ENCODE results near the gene CIB1. TPM values are rescaled to one million over a fixed set of nuclear protein-coding genes. Genes with fewer than 3 reads are reported as not detected.
A peak's percentile ranks its signal among the peaks of the same experiment; 100 is the strongest.
"Not testable (repeated sequence)": the region's sequence is repeated elsewhere in the genome, so short reads cannot be mapped to it uniquely, and the experiment has no call there.

The CIB1 gene
- total RNA-seq = 100 to 1,000 TPM in 1 of 2 experiments, 10 to 100 TPM in 1; 92.4 to 102 TPM

DNA sequence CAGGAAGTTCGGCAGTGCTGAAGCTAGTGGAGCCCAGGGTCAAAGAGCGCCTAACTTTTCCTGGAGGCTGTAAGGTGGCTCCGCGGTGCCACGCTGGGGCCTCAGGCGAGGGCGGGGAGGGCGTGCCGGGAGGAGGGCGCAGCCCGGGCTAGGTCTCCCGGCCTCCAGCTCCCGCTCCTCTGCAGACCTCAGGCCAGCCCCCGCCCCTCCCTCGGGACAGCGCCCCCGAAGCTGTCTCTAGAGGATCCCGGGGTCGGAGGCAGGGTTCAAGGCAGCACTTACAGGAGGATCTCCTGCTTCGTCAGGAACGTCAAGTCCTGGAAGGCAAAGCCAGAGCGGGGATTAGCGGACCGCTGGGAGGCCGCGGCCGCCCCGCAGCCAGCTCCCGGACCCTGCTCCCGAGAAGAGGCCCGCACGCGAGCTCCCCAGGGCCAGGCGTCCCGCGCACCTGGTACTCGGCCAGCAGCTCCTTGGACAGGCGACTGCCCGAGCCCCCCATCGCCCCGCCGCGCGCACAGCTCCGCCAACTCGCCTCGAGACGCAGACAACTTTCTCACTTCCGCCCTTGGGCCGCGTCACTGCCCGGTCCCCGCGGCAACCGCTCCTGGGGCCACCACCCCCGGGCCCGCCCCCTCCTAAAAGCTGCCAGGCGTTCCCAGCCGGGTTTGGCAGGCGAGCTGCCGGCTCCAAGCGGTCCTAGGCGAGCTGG lies at the start of gene CIB1:
Gene CIB1 (minus strand): TSS at position 555 of the 709 bp plus-strand sequence. CDS start 56 bp downstream, at position 499.
- Mint-ChIP-seq H3K36me3 (ENCODE audit: low read depth) (peaks cover 43% of the 10 kb centered on the region), H3K4me1 (ENCODE audit: low read depth) (peaks cover 56% of the 10 kb centered on the region), H3K27ac (peak within 1 kb of the TSS; percentile 93), H3K4me3 (peak within 1 kb of the TSS; percentile 92), H3K9me3 (ENCODE audit: insufficient read depth) (no peaks in the 10 kb centered on the region), H3K27me3 (ENCODE audit: low read depth) (no peaks in the 10 kb centered on the region)
- DNase-seq (peak; percentile 97), ATAC-seq (peak; percentile 85)
- ChIA-PET POLR2A (interaction anchor here (0.6 to 4.7 kb wide), 18 partner anchors 10 to 727 kb away, joined by 3 to 35 read pairs (median 4); partner anchors contain the start of genes AP3S2, HDDC3, IDH2 and IQGAP1), CTCF (interaction anchor here (1.0 to 4.0 kb wide), 11 partner anchors 12 to 493 kb away, joined by 3 to 17 read pairs (median 3); partner anchors contain the start of genes IDH2, NGRN, SEMA4B and TTLL13)

DNA sequence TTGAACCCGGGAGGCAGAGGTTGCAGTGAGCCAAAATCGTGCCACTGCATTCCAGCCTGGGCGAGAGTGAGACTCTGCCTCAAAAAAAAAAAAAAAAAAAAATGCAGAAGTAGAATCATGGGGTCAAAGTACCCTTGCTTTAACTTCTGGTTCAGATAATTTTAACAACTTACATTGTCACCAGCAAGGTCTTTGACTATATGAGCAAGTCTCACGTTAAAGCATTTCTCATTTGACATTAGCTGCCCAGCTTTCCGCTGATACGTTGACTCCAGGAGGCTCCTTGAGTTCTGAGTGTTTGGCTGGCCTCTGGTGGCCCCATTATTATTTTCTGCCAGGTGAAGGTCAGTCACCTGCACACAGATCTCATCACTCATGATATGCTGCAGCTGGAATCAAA lies 47.9 kb upstream of the CIB1 start:
- H3K27me3 Mint-ChIP-seq (ENCODE audit: low read depth); H3K36me3 Mint-ChIP-seq (ENCODE audit: low read depth); CTCF ChIA-PET; DNase-seq; H3K4me1 Mint-ChIP-seq (ENCODE audit: low read depth); H3K4me3 Mint-ChIP-seq; ATAC-seq; H3K9me3 Mint-ChIP-seq (ENCODE audit: insufficient read depth); POLR2A ChIA-PET; H3K27ac Mint-ChIP-seq: not testable (repeated sequence)

DNA sequence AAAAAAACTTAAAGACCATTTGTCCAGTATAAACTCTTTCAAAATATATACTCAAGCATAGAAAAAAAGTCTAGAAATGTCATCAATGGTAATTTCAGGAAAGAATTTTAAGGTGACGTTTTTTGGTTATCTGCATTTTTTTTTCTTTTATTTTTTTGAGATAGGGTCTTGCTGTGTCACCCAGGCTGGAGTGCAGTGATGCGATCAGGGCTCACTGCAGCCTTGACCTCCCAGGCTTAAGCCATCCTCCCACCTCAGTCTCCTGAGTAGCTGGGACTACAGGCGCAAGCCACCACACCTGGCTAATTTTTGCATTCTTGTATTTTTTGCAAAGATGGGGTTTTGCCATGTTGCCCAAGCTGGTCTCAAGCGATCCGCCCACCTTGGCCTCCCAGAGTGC lies 47.0 kb upstream of the CIB1 start:
- H3K4me3 Mint-ChIP-seq; H3K4me1 Mint-ChIP-seq (ENCODE audit: low read depth); H3K36me3 Mint-ChIP-seq (ENCODE audit: low read depth); POLR2A ChIA-PET; H3K9me3 Mint-ChIP-seq (ENCODE audit: insufficient read depth); H3K27me3 Mint-ChIP-seq (ENCODE audit: low read depth); H3K27ac Mint-ChIP-seq; DNase-seq; ATAC-seq: not testable (repeated sequence)
- CTCF ChIA-PET = interaction anchor here (0.7 to 1.5 kb wide), 2 partner anchors 12 to 19 kb away, joined by 3 to 4 read pairs; no protein-coding TSS in a partner anchor

DNA sequence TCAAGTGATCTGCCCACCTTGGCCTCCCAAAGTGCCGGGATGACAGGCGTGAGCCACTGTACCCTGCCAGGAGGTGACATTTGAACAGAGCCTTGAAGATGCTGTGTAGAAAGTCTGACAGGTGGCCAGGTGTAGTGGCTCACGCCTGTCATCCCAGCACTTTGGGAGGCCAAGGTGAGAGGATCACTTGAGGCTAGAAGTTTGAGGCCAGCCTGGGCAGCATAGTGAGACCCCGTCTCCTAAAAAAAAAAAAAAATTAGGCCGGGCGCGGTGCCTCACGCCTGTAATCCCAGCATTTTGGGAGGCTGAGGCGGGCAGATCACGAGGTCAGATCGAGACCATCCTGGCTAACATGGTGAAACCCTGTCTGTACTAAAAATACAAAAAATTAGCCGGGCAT lies 44.7 kb upstream of the CIB1 start:
- DNase-seq; ATAC-seq; H3K27ac Mint-ChIP-seq; CTCF ChIA-PET; H3K9me3 Mint-ChIP-seq (ENCODE audit: insufficient read depth); H3K4me1 Mint-ChIP-seq (ENCODE audit: low read depth); POLR2A ChIA-PET; H3K4me3 Mint-ChIP-seq; H3K27me3 Mint-ChIP-seq (ENCODE audit: low read depth): not testable (repeated sequence)
- peaks cover 13% of the 10 kb centered on the region for H3K36me3 Mint-ChIP-seq (ENCODE audit: low read depth)

DNA sequence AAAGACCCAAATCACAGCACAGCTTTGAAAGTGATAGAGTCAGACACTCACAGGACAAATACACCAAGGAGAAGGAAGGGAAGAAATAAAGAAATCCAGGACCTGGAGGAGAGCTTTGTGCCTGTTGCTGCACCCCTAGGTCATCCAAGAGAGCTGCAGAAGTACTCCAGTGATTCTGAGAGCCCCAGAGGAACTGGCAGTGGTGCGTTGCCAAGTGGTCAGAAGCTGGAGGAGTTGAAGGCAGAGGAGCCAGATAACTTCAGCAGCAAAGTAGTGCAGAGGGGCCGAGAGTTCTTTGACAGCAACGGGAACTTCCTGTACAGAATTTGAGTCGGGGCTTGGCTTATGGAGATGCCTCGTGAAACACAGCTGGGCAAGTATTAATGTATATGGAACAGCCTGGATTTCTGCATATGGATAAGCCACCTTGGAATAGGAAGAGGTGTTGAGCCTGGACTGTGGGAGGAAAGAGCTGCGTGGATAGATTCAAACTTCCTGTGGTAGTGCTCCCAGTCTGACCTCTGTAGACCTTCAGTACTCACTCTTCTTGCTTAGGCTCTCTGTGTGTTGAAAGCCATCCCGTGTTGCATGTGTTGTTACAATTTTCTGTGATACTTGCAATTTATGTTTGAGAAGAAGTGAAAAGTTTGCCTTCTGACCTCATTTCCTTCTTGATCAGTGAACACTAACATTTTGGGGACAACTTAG lies 37.9 kb upstream of the CIB1 start:
- H3K27me3 Mint-ChIP-seq (ENCODE audit: low read depth) = no peaks in the 10 kb centered on the region
- ChIA-PET CTCF (interaction anchor here (1.8 kb wide), 1 partner anchor 15 kb away, joined by 7 read pairs; no protein-coding TSS in a partner anchor), POLR2A (no interaction called here)
- ATAC-seq (no peak), DNase-seq (no peak)
- H3K4me3 Mint-ChIP-seq = no peak overlapping the region
- peak overlapping the region; percentile 39 for H3K27ac Mint-ChIP-seq
- H3K36me3 Mint-ChIP-seq (ENCODE audit: low read depth) = peaks cover 61% of the 10 kb centered on the region
- H3K9me3 Mint-ChIP-seq (ENCODE audit: insufficient read depth) = no peaks in the 10 kb centered on the region
- H3K4me1 Mint-ChIP-seq (ENCODE audit: low read depth) = peaks cover 42% of the 10 kb centered on the region

DNA sequence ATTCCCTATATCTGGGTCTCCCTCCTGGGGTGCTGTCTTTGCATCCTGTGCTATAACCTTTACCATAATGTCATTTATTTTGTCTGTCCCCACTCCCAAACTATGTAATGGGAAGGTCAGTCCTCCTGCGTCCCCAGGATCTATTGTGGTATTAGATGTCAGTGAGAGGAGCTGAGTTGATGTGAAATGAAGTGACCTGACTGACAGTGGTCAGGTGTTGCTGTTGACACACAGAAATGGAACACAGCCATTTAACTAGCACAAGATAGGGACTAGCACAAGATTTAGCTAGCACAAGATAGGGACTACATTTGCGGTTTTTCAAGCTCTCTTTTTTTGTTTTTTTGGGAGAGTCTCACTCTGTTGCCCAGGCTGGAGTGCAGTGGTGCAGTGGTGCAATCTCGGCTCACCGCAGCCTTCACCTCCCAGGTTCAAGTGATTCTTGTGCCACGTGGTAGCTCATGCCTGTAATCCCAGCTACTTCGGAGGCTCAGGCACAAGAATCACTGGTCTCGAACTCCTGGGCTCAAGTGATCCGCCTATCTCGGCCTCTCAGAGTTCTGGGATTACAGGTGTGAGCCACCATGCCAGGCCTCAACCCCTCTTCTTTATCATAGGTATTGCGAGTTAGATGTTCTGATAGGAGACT lies 36.9 kb upstream of the CIB1 start:
- CTCF ChIA-PET = interaction anchor here (1.4 to 1.8 kb wide), 2 partner anchors 16 to 31 kb away, joined by 5 to 7 read pairs; no protein-coding TSS in a partner anchor
- Mint-ChIP-seq H3K27ac (peak overlapping the region; percentile 1), H3K9me3 (ENCODE audit: insufficient read depth) (no peaks in the 10 kb centered on the region), H3K4me1 (ENCODE audit: low read depth) (peaks cover 43% of the 10 kb centered on the region), H3K4me3 (no peak overlapping the region), H3K36me3 (ENCODE audit: low read depth) (peaks cover 59% of the 10 kb centered on the region), H3K27me3 (ENCODE audit: low read depth) (no peaks in the 10 kb centered on the region)
- DNase-seq (no peak), ATAC-seq (no peak)
- POLR2A ChIA-PET = no interaction called here

DNA sequence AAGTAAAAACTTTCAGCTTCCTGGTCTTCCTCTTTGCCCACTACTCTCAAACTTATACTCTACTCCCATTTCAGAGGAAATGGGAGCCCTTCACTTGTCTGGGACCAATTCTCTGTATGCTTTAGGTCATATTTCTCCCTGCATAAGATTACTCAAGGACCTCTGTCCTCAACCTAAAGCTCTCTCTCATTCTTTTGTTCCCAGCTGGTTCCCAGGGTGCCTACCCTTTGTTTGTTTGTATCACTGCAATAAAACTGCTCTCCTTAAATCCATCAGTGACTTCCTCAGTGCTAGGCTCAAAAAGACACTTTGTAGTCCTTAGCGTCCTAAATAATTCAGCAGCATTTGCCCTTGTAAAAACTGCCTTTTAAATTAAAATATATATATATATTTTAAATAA lies 34.7 kb upstream of the CIB1 start:
- no peaks in the 10 kb centered on the region for H3K27me3 Mint-ChIP-seq (ENCODE audit: low read depth)
- H3K27ac Mint-ChIP-seq = peak overlapping the region; percentile 18
- peaks cover 58% of the 10 kb centered on the region for H3K4me1 Mint-ChIP-seq (ENCODE audit: low read depth)
- H3K36me3 Mint-ChIP-seq (ENCODE audit: low read depth) = peaks cover 50% of the 10 kb centered on the region
- no peaks in the 10 kb centered on the region for H3K9me3 Mint-ChIP-seq (ENCODE audit: insufficient read depth)
- H3K4me3 Mint-ChIP-seq = peak overlapping the region; percentile 49
- no peak for DNase-seq
- no peak for ATAC-seq
- CTCF ChIA-PET = interaction anchor here (1.2 to 1.6 kb wide), 3 partner anchors 24 to 125 kb away, joined by 3 to 8 read pairs (median 4); no protein-coding TSS in a partner anchor
- POLR2A ChIA-PET = interaction anchor here (0.6 to 1.2 kb wide), 2 partner anchors 34 to 192 kb away, joined by 3 to 4 read pairs; partner anchors contain the start of genes CIB1 and GDPGP1

DNA sequence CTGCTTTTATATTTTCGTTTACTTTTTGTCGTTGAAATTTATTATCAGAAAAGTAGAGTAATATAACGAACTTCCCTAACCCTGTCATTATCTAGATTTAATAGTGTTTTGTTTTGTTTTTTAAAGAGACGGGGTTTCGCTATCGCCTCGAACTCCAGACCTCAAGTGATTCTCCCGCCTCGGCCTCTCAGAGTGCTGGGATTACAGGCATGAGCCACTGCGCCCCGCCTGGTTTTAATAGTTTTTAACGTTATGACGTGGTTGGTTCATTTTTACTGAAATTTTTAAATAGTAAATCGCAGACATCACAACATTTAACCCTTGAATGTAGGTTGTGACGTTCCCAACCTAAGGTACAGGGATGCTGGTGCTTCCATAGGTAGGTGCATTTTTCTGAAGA lies 32.7 kb upstream of the CIB1 start:
- peak overlapping the region; percentile 96 for H3K4me3 Mint-ChIP-seq
- POLR2A ChIA-PET = interaction anchor here (1.2 to 1.8 kb wide), 3 partner anchors 17 to 121 kb away, joined by 5 to 35 read pairs (median 11); partner anchors contain the start of genes CIB1, GDPGP1, IQGAP1 and TTLL13
- peak overlapping the region; percentile 98 for H3K27ac Mint-ChIP-seq
- H3K36me3 Mint-ChIP-seq (ENCODE audit: low read depth) = peaks cover 37% of the 10 kb centered on the region
- peaks cover 51% of the 10 kb centered on the region for H3K4me1 Mint-ChIP-seq (ENCODE audit: low read depth)
- DNase-seq = peak; percentile 39
- H3K9me3 Mint-ChIP-seq (ENCODE audit: insufficient read depth) = no peaks in the 10 kb centered on the region
- CTCF ChIA-PET = interaction anchor here (1.2 to 1.8 kb wide), 3 partner anchors 27 to 124 kb away, joined by 3 to 6 read pairs (median 6); no protein-coding TSS in a partner anchor
- H3K27me3 Mint-ChIP-seq (ENCODE audit: low read depth) = no peaks in the 10 kb centered on the region
- no peak for ATAC-seq

DNA sequence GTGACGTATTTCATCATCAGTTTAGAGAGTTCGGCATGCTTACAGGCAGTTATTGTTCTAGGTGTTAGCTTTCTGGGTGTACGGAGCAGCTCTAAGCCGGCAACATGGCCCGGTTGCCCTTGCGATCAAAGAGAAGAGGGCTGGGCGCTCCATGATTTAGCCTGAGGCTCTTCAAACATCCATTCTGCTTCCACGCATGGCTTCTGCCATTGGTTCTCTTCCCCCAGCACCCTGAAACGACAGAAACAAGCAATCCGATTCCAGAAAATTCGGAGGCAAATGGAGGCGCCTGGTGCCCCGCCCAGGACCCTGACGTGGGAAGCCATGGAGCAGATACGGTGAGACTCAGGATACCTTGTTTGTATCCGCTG lies 32.3 kb upstream of the CIB1 start:
- DNase-seq = peak; percentile 69
- Mint-ChIP-seq H3K4me1 (ENCODE audit: low read depth) (peaks cover 47% of the 10 kb centered on the region), H3K27ac (peak overlapping the region; percentile 98), H3K4me3 (peak overlapping the region; percentile 96), H3K9me3 (ENCODE audit: insufficient read depth) (no peaks in the 10 kb centered on the region), H3K27me3 (ENCODE audit: low read depth) (no peaks in the 10 kb centered on the region), H3K36me3 (ENCODE audit: low read depth) (peaks cover 33% of the 10 kb centered on the region)
- POLR2A ChIA-PET = interaction anchor here (0.8 to 1.8 kb wide), 6 partner anchors 17 to 665 kb away, joined by 3 to 35 read pairs (median 4); partner anchors contain the start of genes CIB1, GDPGP1, IQGAP1 and TTLL13
- ATAC-seq = peak; percentile 43
- CTCF ChIA-PET = interaction anchor here (0.7 to 1.8 kb wide), 5 partner anchors 27 to 123 kb away, joined by 3 to 6 read pairs (median 3); partner anchors contain the start of genes CIB1 and GDPGP1

DNA sequence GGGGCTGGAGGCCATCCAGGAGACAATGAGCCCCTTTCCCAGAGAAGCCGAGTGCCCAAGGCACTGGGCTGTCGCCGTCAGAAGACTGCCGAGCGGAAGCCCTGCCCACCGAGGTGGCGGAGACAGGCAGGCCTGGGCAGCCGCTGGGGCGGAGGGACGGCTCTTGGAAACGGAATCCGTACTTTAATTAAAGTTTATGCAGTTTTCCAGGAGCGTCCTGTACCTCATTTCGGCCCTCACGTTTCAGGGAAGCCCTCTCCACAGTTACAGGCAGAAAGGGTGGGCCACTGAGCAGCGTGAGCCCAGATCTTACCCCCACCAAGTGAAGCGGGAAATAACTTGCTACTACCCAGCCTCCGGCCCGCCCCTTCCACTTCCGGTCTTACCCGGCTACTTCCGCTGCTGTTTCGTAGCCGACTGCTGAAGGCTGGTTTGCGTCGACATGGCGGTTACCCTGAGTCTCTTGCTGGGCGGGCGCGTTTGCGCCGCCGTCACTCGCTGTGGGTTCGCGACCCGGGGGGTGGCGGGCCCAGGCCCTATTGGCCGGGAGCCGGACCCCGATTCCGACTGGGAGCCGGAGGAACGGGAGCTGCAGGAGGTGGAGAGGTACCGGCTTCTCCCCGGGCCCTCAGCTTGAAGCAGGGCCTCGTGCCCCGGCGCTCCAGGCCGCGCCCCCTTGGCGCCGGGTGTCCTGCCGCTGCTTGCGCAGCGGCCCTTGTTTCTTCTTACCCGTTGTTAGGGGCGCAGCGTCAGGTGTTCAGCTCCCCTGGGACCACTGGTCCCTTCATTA lies 31.7 kb upstream of the CIB1 start, which contains the start of gene NGRN:
Gene NGRN (plus strand): TSS at position 402 of the 790 bp plus-strand sequence. CDS start 41 bp downstream, at position 443.
- CTCF ChIA-PET = interaction anchor here (0.6 to 1.8 kb wide), 6 partner anchors 28 to 123 kb away, joined by 3 to 6 read pairs (median 3); partner anchors contain the start of genes CIB1 and GDPGP1
- Mint-ChIP-seq H3K4me3 (peak within 1 kb of the TSS; percentile 96), H3K9me3 (ENCODE audit: insufficient read depth) (no peaks in the 10 kb centered on the region), H3K4me1 (ENCODE audit: low read depth) (peaks cover 42% of the 10 kb centered on the region), H3K27ac (peak within 1 kb of the TSS; percentile 98), H3K27me3 (ENCODE audit: low read depth) (no peaks in the 10 kb centered on the region), H3K36me3 (ENCODE audit: low read depth) (peaks cover 29% of the 10 kb centered on the region)
- POLR2A ChIA-PET = interaction anchor here (0.8 to 1.8 kb wide), 6 partner anchors 16 to 666 kb away, joined by 3 to 35 read pairs (median 4); partner anchors contain the start of genes CIB1, GDPGP1, IQGAP1 and TTLL13
- peak; percentile 90 for ATAC-seq
- peak; percentile 96 for DNase-seq

All from activated CD8-positive, alpha-beta T cell treated with anti-CD3 and anti-CD28 coated beads, Interleukin-2, amount 10 ng/mL, durations not matched to agents 7 days and 5 days (primary cell).